NCI-H2227 treated with DMSO at 0.1 percent for 48 hours (cell line): ENCODE data around the gene ZFP2.
A peak's percentile ranks its signal among the peaks of the same experiment; 100 is the strongest.
"Not testable (repeated sequence)": the region's sequence is repeated elsewhere in the genome, so short reads cannot be mapped to it uniquely, and the experiment has no call there.

Experiments
- DNase-seq: peaks from one replicate; lab custom pipeline; 2025; lab: John Stamatoyannopoulos, UW

ZFP2 gene

GRCh38 chr5:178895615-178896571, at the start of gene ZFP2:
Gene ZFP2 (plus strand): TSS chr5:178895913. CDS start chr5:178931314, 35,401 bp downstream.
- peak; percentile 17 for DNase-seq

- DNase-seq, result no peak
Measured at GRCh38 chr5:178849316-178849715, 46.4 kb upstream of the ZFP2 start.

DNA sequence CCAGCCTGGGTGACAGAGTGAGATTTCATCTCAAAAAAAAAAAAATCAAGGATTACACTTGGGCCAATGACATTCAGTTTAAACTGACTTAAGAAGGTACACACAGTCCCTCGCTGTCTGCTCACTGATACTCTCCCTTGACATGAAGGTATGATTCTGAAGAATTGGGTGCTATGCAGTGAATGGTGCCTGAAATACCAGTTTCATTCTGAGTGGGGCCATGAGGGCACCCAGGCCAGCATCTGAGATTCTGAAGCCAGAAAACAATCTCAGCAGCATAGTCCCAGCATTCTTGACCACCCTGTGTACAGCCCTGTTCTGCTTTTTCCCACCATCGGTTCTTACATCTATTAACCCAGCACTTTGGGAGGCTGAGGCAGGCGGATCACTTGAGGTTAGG, 43.8 kb upstream of the ZFP2 start:
- no peak for DNase-seq

DNA sequence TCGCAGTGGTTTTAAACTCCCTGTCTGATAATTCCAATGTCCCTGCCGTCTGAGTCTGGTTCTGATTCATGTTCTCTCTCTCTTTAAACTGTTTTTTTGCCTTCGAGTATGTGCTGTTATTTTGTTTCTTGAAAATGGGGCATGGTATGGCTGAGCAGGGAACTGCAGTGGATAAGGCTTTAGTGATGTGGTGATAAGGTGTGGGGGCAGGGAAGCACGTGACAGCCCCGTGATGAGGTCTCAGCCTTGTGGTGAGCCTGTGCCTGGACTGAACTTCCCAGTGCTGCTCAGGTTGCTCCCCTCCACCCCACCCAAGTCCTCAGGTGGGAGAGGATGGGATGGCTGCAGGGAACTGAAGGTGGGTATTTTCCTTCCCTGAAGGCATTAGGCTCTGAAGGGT, 41.4 kb upstream of the ZFP2 start:
- DNase-seq, result no peak

GRCh38 chr5:178859625-178860521, 35.8 kb upstream of the ZFP2 start, which contains the start of gene ZNF354B:
Gene ZNF354B (plus strand): TSS chr5:178859953. CDS start chr5:178861048, 1,095 bp downstream.
- DNase-seq, result peak; percentile 61

- not testable (repeated sequence) for DNase-seq
Measured at GRCh38 chr5:178860615-178861014, 35.1 kb upstream of the ZFP2 start.

GRCh38 chr5:178861627-178862026, 34.1 kb upstream of the ZFP2 start:
- DNase-seq, result no peak

DNA sequence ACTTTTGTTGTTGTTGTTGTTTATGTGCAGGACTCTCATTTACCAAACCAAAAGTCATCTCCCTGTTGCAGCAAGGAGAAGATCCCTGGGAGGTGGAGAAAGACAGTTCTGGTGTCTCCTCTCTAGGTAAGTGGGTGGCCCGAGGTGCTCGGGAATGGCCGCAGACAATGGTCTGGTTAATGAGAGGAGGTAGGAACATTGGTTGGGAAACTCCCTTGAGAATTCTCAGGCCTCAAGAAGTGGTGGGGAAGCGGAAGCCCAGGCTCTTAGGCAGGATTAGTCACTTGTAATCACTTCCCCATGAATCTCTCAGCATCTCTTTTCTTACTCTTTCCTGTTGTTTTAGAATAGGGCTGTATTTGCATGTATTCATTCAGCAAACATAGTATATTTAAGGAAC, 28.8 kb upstream of the ZFP2 start:
- no peak for DNase-seq

DNA sequence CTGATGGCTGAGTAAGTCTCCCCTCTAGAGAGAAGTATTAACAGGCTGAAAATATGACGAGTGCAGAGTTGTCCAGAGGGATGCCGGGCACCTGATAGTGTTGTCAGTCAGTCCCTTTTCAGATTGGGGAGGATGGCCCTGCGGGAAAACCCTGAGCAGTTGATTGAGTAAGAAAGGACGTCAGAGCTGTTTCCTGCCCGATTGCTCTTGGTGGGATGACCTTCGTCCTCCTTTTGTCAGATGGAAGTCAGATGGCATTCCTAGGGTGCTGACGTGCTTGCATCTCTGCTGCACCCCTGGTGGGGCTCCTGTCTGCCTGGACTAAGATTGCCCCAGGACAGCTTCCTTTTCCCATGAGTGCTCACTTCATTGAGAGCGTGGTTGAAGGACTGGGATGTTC, 26.1 kb upstream of the ZFP2 start:
- no peak for DNase-seq

GRCh38 chr5:178870411-178870810, 25.3 kb upstream of the ZFP2 start:
- DNase-seq, result no peak

GRCh38 chr5:178872302-178872701, 23.4 kb upstream of the ZFP2 start:
- DNase-seq, result no peak

DNA sequence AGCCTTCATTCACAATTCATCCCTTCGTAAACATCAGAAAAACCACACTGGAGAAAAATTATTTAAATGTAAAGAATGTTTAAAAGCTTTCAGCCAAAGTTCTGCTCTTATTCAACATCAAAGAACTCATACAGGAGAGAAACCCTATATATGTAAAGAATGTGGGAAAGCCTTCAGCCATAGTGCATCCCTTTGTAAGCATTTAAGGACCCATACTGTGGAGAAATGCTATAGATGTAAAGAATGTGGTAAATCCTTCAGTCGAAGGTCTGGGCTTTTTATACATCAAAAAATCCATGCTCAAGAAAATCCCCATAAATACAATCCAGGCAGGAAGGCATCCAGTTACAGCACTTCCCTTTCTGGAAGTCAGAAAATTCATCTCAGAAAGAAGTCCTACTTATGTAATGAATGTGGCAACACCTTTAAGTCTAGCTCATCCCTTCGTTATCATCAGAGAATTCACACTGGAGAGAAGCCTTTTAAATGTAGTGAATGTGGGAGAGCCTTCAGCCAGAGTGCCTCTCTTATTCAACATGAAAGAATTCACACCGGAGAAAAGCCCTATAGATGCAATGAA, 12.5 kb upstream of the ZFP2 start:
- not testable (repeated sequence) for DNase-seq

- DNase-seq, result no peak
Measured at GRCh38 chr5:178883815-178884430, 11.8 kb upstream of the ZFP2 start.

- no peak for DNase-seq
Measured at GRCh38 chr5:178899289-178899688, 3.6 kb downstream of the ZFP2 start.

DNA sequence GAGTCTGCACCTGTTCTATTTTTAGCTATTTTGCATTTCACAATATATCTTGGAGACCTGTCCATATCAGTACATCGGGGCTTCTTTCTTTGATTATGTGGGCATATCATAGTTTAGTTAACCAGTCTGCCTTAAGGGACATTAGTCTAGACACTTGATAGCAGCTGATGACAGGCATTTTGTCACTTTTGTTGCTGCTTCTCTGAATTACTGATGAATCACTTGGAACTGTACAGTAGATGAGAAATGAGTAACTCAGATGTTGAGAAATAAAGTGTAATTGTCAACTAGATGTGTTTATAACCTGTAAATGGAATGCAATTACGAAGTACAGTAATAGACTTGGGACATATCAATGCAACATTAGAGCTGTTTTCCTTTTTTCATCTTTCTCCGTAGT, 7.1 kb downstream of the ZFP2 start:
- DNase-seq, result no peak

DNA sequence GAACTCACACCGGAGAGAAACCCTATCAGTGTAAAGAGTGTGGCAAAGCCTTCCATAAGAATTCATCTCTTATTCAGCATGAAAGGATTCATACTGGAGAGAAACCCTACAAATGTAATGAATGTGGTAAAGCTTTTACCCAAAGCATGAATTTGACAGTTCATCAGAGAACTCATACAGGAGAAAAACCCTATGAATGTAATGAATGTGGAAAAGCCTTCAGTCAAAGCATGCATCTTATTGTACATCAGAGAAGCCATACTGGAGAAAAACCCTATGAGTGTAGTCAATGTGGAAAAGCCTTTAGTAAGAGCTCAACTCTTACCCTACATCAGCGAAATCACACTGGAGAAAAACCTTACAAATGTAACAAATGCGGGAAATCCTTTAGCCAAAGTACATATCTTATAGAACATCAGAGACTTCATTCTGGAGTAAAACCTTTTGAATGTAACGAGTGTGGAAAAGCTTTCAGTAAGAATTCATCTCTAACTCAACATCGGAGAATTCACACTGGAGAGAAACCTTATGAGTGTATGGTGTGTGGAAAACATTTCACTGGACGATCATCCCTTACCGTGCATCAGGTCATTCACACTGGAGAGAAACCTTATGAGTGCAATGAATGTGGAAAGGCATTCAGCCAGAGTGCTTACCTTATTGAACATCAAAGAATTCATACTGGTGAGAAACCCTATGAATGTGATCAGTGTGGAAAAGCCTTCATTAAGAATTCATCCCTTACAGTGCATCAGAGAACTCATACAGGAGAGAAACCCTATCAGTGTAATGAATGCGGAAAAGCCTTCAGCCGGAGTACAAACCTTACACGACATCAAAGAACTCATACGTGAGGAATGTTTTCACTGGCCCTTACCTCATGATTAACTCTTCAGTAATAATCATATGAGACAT, 36.4 kb downstream of the ZFP2 start:
- no peak for DNase-seq

GRCh38 chr5:178940569-178941360, 45.1 kb downstream of the ZFP2 start, which contains the start of gene ZNF454:
Gene ZNF454 (plus strand): TSS chr5:178941198. CDS start chr5:178942792, 1,594 bp downstream.
- DNase-seq, result peak; percentile 87

DNA sequence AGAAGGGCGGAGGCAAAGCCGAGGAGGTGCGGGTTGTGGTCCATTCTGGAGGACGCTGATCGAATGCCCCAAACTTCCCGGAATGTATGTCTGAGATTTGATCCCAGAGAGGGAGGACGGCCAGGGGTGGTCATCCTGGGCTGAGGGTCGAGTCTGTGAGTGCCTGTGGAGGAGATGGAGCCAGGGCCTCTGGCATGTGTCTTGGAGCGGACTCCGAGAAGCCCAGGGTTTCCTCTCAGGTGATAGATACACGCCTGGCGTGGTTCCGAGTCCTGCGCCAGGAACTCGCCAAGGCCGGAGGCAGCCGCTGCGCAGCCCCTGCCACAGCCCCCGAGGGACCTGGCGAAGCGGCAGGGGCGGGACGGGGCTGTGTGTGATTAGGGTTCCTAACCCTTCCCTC, 45.6 kb downstream of the ZFP2 start:
- DNase-seq, result no peak

DNA sequence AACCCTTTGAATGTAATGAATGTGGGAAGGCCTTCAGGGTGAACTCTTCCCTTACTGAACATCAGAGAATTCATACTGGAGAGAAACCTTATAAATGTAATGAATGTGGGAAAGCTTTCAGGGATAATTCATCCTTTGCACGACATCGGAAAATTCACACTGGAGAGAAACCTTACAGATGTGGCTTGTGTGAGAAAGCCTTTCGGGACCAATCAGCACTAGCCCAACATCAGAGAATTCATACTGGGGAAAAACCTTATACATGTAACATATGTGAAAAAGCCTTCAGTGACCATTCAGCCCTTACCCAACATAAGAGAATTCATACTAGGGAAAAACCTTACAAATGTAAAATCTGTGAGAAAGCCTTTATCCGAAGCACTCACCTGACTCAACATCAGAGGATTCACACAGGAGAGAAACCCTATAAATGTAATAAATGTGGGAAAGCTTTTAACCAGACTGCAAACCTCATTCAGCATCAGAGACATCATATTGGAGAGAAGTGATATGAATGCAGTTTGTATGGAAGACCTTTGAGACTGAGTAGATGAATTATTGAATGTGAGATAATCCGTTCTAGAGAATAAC, 69.8 kb downstream of the ZFP2 start:
- no peak for DNase-seq
